GM19397 (cell line): ENCODE data around the gene VWA1.

ENCODE experiments used
- ATAC-seq: cut with Tn5 transposase; IDR thresholded peaks from one replicate; pipeline ENCODE4 v1.9.1; 2021; ENCODE audit warnings: mild to moderate bottlenecking, moderate library complexity; ENCODE audit not compliant: unreplicated experiment

The VWA1 gene

DNA sequence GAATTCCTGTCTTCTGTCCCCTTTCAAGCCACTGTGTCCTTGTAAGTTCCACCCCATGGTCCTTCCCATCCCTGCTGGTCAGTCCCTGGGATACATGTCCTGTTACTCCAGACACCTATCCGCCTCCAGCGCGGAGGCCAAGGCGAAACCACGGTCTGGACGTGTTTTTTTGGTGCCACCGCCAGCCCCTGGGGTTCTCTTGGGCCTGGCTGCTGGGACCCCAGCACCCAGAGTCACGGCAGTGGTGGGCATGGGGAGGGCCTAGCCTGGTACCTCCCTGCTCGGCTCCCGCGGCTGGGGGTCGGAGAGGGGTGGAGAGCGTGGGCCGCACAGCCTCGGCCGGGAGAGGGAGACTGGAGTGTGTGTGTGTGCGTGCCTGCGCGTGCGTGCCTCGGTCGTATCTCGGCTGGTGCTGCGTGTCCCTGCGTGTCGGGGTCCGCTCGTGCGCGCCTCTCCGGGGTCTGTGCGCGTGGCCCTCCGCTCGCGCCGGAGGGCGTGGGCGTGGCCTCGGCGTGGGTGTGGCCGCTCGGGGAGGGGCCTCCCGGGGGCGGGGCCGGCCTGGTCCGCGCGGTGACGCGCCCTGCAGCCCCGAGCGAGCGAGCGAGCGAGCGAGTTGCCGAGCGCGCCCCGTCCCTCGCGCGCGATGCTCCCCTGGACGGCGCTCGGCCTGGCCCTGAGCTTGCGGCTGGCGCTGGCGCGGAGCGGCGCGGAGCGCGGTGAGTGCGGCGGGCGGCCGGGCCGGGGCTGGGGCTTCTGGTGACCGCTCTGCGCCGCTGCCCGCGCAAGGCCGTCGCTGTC, at the start of gene VWA1:
Gene VWA1 (plus strand): TSS at position 585 of the 798 bp plus-strand sequence. CDS start 59 bp downstream, at position 644.
- ATAC-seq, result peak; percentile 39

GRCh38 chr1:1385931-1386330, 49.6 kb upstream of the VWA1 start:
- ATAC-seq, result no peak

DNA sequence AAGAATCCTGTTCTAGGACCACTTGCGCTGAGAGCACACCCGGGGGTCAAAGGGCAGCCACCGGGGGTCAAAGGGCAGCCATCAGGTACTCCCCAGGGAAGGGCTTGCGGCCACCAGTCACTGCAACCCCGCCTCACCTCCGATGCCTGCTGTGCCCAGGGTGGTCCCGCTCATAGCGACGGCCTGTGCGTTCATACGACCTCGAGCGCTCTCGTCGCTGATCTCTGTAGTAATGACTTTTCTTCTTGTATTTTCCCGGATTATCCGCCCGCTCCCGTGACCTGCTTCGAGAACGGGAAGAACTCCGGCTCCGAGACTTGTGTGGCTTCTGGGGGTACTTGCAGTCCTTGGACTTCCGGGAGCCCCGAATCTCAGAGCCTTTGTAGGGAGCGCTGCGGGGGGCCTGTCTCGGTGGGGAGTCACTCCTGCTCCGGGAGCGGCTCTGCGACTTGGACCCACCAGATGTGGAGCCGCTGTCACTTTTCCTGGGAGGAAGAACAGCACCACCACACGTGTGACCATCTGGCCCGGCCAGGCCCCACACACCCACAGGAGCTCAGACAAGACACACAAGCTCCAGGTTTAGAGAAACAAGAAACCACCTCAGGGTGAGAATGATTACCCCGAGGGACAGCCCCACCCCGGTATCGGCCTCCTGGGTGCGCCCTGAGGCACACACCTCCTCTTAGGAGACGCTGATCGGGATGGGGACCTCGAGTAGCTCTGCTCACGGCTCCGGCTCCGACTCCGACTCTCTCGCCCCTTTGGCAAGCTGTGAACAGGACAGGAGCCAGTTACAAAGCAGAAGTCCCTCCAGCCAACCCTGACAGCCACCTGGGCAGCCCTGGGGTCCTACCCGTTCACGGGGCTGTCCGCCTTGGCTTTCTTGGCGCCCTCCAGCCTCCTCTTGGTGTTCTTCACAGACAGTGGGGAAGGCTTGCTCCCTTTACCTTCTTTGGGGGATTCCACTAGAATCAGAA, 48.1 kb upstream of the VWA1 start:
- no peak for ATAC-seq

DNA sequence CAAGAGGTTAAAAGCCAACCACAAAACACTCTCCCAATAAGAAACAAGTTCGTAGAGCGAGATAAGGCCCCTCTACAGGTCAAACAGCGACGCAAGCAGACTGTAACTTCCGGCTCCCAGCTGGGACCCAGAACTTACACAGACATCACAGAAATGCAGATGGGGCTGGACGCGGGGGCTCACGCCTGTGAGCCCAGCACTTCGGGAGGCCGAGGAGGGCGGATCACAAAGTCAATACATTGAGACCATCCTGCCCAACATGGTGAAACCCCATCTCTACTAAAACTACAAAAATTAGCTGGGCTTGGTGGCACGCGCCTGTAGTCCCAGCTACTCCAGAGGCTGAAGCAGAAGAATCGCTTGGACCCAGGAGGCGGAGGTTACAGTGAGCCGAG, 47.4 kb upstream of the VWA1 start:
- no peak for ATAC-seq

DNA sequence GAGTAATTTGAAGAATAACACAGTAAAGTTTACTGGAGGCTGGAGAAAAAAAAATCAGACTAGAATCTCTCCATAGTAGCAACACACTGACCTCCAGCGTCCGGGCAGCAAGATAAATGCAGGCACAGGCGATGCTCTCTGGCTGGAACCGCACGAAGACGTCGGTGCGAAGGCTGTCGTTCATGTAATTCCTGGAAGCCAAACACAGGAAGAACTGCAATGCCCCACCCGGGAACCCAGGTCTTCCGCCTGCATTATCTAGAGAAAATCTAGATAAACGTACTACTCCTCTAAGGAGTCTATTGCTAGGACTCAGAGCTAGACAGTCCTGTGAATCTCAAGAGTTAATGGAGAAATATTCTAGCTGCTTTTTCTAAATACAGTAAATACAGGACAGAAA, 44.8 kb upstream of the VWA1 start:
- no peak for ATAC-seq

DNA sequence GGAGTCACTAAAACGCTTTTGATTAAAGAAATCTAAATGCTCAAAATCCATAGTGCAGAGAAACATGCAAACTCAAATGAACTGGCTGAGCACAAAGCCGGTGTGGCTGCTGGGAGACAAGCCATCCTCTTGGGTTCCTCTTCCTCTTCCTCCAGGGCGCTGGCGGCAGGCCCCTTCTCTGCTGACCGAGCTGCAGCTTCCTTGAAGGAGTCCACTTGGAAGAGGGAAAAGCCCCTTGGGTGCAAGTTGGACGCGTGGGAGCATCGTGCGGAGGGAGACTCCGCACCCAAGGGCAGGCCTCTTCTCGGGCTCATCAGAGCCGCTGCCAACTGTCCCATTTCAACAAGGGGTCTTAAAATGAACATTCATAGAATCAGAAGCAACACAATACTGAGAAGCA, 44.3 kb upstream of the VWA1 start:
- ATAC-seq, result no peak

- no peak for ATAC-seq
Observed at GRCh38 chr1:1393014-1393413, 42.5 kb upstream of the VWA1 start.

DNA sequence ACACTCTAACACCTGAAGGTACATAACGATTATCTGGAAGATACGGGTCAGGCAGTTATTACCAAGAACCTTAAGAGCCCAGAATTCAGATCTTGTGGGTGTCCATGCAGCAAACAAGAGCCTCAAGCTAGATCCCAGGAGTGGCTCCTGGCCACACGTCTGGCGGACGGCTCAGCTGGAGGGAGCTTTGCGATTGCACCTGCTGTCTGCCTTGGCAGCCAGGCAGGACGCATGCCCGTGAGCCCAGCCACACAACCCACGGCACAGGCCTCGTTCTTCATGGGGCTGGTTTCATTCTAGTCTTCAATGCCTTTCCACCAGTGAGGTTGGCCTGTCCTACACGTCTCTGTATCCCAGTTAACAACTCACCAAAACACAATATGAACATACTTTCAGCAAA, 42.1 kb upstream of the VWA1 start:
- ATAC-seq, result no peak

DNA sequence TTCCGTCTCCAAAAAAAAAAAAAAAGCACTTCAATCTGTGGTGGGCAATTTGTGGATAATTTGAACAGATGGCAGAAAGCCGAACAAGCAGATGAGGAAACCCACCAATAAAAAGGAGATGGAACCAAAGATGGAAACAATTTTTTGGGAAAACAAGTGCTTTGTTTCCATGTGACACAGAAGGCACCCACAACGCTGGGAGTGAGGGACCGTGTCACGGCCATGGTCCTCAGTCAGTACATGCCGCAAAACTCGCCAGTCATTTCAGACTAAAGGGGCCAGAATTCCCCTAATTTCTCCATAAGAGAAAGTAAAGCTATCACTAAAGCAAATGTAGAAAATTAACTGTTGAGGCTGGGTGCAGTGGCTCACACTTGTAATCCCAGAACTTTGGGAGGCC, 41.4 kb upstream of the VWA1 start:
- ATAC-seq, result no peak

GRCh38 chr1:1395166-1395565, 40.3 kb upstream of the VWA1 start:
- no peak for ATAC-seq

DNA sequence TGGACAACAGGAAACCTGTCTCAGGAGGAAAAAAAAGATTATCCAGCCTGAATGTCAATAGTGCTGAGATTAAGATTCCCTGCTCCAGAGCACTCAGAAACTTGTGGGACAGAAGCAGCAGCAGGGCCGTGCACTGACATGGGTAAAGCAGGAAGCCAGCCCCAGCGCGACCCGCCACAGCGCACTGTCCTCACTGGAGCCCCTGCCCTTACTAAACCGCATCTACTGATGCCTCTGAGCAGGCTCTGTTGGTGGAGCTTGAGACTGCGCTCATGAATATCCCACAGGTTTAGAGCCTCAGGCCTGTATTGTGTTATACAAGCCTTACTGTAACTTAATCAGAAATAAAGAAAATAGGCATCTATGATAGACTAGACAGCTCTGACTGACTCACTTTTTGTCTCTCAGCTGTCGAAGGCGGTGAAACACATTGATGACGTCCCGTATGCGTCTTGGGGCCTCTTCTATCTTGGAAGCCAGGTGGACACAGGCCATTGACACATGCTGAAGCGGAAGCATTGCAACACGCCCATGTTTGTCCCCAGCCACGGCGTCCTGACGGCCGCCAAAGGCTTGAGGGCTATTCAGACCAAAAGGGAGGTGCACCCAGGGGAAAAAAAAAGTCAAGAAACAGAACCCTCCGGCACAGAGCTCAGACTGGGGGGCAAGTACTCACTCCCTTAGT, 37.5 kb upstream of the VWA1 start:
- no peak for ATAC-seq

- ATAC-seq, result no peak
Observed at GRCh38 chr1:1398677-1399186, 36.8 kb upstream of the VWA1 start.

DNA sequence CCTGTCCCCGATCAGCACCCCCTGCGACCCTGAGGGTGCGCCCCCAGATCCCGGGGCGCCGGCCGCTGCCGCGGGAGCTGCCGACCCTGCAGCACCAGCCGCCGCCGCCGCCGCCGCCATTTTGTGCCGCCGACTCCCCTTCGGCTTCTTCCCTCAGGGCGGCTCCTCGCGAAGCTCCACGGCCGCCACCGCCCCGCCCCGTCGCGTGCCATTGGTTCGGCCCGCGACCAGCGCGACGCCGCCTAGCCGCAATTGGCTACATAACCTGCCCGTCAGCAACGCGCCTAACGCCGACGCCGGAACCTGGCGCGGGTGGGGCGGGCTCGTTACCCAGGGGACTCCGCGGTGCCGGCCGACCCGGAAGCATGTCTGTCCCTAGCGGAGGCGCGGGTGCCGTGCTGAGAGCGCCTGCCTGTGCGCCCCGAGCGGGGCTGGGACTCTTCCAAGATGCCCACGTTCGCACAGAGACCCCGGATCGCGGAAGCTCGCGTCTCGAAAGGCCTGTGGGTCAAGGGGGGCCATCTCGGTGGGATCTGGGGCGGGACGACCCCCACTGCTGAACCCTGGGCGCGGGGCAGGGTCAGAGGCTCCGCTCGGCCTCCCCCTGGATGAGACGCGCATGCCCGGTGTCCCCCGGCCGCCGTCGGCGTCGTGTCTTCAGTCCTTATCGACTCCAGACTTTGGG, 36.2 kb upstream of the VWA1 start, which contains the start of gene CCNL2:
Gene CCNL2 (minus strand): TSS at position 149 of the 685 bp plus-strand sequence. CDS start 29 bp downstream, at position 120.
- ATAC-seq, result peak; percentile 89

GRCh38 chr1:1399872-1400575, 35.5 kb upstream of the VWA1 start:
- no peak for ATAC-seq

GRCh38 chr1:1400576-1401456, 34.7 kb upstream of the VWA1 start:
- ATAC-seq, result no peak

DNA sequence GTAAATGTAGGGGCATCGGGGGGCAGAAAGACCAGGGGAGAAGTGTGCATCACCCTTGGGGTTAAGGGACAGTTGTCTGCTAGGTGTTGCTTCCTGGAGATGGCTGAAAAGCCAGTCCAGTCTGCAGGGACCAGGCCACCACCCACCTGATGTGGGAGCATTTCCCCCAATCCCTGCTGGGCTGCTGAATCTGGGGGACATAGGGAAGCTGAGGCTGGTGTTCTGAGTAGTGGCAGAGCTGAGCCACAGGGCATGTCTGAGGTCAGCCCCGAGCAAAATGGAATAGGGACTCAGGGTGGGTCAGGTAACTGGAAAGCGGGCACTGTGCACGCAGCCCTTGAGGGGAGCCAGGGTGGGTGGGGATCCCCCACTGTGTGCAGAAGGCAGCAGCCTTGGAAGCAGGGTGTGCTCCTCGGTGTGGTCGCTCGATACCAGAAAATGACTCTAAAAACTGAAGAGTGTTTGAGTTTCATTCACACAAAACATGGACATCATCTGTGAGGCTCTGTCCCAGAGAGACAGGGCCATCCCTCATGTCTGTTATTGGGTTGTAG, 34.0 kb upstream of the VWA1 start:
- no peak for ATAC-seq

GRCh38 chr1:1402072-1402900, 33.2 kb upstream of the VWA1 start:
- ATAC-seq, result no peak
